GM20000 (cell line): ENCODE data around the gene GARS1.
A peak's percentile ranks its signal among the peaks of the same experiment; 100 is the strongest.
"Not testable (repeated sequence)": the region's sequence is repeated elsewhere in the genome, so short reads cannot be mapped to it uniquely, and the experiment has no call there.

ENCODE experiments used
- DNase-seq: peaks from one replicate; pipeline ENCODE4 v3.0.0; 2012; ENCODE audit warnings: low spot score
- CTCF ChIP-seq: IDR thresholded peaks from 2 replicates; pipeline ENCODE4 v1.5.1; 2012; ENCODE audit warnings: mild to moderate bottlenecking, control low read depth; ENCODE audit errors: extremely low read depth, missing control alignments

Gene GARS1

DNA sequence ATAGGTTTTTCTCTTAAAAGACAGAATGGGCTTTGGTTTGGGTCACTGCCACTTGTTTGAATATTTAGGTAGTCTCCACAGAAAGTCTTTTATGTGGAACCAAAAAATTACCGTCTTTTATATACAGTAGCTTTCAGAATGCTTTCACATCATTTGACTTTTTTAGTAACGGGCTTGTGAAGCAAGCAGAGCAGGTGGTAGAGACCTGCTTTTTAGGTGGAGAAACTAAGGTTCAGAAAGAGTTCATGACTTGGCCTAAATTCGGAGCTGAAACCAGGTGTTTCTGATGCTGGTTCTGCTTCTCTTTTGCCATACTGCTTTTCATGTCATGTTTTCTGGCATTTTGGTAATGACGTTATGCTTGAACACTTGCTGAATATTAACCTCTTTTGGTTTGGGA, 36.3 kb downstream of the GARS1 start:
- TF ChIP-seq CTCF, result no peak
- DNase-seq, result peak; percentile 43

- TF ChIP-seq CTCF, result no peak
- DNase-seq, result no peak
Measured at GRCh38 chr7:30633223-30633622, 38.5 kb downstream of the GARS1 start.

DNA sequence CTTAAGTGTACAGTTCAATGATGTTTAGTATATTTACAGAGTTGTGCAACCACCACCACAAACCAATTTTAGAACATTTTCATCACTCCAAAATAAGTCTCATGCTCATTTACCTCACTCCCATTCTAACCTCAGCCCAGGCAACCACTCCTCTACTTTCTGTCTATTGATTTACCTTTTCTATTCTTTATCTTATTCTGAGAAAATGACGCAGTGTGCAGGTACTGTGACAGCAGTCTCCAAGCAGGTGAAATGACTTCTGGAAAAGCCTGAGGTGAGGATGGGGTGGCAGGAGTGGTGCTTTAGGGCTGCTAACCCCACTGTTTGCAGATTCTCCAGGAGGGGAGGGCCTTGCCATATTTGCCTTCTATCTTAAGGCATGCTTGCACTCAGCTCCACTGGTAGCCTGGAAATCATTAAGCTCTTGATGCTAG, 39.5 kb downstream of the GARS1 start:
- DNase-seq, result no peak
- TF ChIP-seq CTCF, result no peak

- no peak for TF ChIP-seq CTCF
- DNase-seq, result no peak
Measured at GRCh38 chr7:30634634-30635201, 40.0 kb downstream of the GARS1 start.

DNA sequence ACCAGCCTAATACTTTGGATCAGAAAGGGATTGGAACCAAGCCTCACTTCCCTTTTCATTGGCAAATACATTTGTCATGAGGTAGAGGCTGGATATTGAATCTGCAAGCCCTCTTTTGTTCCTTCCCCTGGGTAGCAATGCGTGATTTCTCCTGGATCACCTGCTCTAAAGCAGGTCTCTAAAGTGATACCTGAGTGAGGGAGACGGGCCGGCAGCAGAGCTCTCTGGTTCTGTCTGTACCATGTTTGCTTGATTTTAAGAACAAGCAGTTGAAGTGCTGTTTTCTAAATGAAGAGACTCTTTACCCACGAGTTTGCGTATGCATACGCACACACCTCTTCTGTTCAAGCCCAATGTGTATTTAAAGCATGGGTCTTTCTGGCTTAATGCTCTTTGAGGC, 41.1 kb downstream of the GARS1 start:
- TF ChIP-seq CTCF, result no peak
- no peak for DNase-seq

DNA sequence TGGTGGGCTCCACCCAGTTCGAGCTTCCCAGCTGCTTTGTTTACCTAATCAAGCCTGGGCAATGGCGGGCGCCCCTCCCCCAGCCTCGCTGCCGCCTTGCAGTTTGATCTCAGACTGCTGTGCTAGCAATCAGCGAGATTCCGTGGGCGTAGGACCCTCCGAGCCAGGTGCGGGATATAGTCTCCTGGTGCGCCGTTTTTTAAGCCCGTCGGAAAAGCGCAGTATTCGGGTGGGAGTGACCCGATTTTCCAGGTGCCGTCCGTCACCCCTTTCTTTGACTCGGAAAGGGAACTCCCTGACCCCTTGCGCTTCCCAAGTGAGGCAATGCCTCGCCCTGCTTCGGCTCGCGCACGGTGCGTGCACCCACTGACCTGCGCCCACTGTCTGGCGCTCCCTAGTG, 47.6 kb downstream of the GARS1 start:
- not testable (repeated sequence) for DNase-seq

- no peak for TF ChIP-seq CTCF
- DNase-seq, result no peak
Measured at GRCh38 chr7:30642789-30643188, 48.1 kb downstream of the GARS1 start.

GRCh38 chr7:30644286-30644955, 49.7 kb downstream of the GARS1 start:
- TF ChIP-seq CTCF, result no peak
- DNase-seq, result no peak
